GM19468 (cell line): ENCODE results near the gene RPS15.

Source experiments
- ATAC-seq: cut with Tn5 transposase; IDR thresholded peaks from one replicate; pipeline ENCODE4 v1.9.1; 2021; ENCODE audit warnings: mild to moderate bottlenecking, moderate library complexity, moderate number of reproducible peaks; ENCODE audit not compliant: unreplicated experiment; ENCODE audit errors: extremely low read depth

RPS15 gene

GRCh38 chr19:1466018-1466460, 27.8 kb downstream of the RPS15 start:
- no peak for ATAC-seq

- no peak for ATAC-seq
These were observed 28.4 kb downstream of the RPS15 start for GRCh38 chr19:1466461-1467214.

GRCh38 chr19:1467215-1467489, 29.0 kb downstream of the RPS15 start:
- no peak for ATAC-seq

- no peak for ATAC-seq
These were observed 29.5 kb downstream of the RPS15 start for GRCh38 chr19:1467490-1468273.

- ATAC-seq, result no peak
These were observed 30.2 kb downstream of the RPS15 start for GRCh38 chr19:1468274-1468820.

- ATAC-seq, result no peak
These were observed 30.6 kb downstream of the RPS15 start for GRCh38 chr19:1468821-1469254.

GRCh38 chr19:1469255-1470054, 31.3 kb downstream of the RPS15 start:
- no peak for ATAC-seq

GRCh38 chr19:1470055-1470304, 31.8 kb downstream of the RPS15 start:
- no peak for ATAC-seq

- no peak for ATAC-seq
These were observed 32.3 kb downstream of the RPS15 start for GRCh38 chr19:1470305-1471009.

- no peak for ATAC-seq
These were observed 32.9 kb downstream of the RPS15 start for GRCh38 chr19:1471010-1471514.

- ATAC-seq, result no peak
These were observed 33.4 kb downstream of the RPS15 start for GRCh38 chr19:1471515-1472160.

- no peak for ATAC-seq
These were observed 34.3 kb downstream of the RPS15 start for GRCh38 chr19:1472231-1473084.

GRCh38 chr19:1473085-1473851, 35.1 kb downstream of the RPS15 start:
- no peak for ATAC-seq

- ATAC-seq, result no peak
These were observed 36.0 kb downstream of the RPS15 start for GRCh38 chr19:1474011-1474764.

- no peak for ATAC-seq
These were observed 36.7 kb downstream of the RPS15 start for GRCh38 chr19:1474765-1475351.

- ATAC-seq, result no peak
These were observed 37.7 kb downstream of the RPS15 start for GRCh38 chr19:1475751-1476437.
